Epithelial cell of proximal tubule (primary cell): ENCODE data around the gene EXO1. TPM values are rescaled to one million over a fixed set of nuclear protein-coding genes. Genes with fewer than 3 reads are reported as not detected.

Experiments
- DNase-seq: peaks from one replicate; pipeline ENCODE4 v3.0.0-alpha.2; 2011; ENCODE audit warnings: low read depth
- H3K4me3 ChIP-seq: 2 replicates; pipeline ENCODE4 v1.5.1; 2011; ENCODE audit warnings: low read depth, mild to moderate bottlenecking, low read length
- total RNA-seq: library from RNA; depleted of rRNA; stranded (reverse); fragments of >200 nt; gene quantifications from 2 replicates; pipeline ENCODE4 v1.2.3, GENCODE V29; 2015
- TF ChIP-seq, protein P1 (sequence below): conservative IDR thresholded peaks from 2 replicates; pipeline ENCODE4 v1.5.1; 2012; ENCODE audit warnings: low read depth, mild to moderate bottlenecking, low read length

EXO1 gene
- total RNA-seq, 1 donor from 2014 or later: 13.4 TPM

DNA sequence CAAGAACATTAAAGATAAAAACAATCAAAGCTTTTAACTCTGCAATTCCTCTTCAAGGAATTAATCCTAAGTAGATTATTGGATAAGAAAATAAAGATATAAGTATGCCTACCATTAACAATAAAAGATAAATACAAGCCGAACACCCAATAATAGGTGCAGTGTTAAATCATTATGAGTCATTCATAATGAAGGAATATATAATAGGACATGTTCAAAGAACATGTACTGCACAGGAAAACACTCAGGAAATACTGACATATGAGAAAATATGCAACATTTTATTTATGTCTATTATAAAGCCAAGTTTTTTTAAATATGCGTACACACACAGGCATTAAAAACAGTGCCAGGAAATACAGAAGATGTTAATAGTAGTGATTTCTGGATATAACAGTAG is 11.1 kb upstream of the EXO1 start:
- TF ChIP-seq, protein P1, sequence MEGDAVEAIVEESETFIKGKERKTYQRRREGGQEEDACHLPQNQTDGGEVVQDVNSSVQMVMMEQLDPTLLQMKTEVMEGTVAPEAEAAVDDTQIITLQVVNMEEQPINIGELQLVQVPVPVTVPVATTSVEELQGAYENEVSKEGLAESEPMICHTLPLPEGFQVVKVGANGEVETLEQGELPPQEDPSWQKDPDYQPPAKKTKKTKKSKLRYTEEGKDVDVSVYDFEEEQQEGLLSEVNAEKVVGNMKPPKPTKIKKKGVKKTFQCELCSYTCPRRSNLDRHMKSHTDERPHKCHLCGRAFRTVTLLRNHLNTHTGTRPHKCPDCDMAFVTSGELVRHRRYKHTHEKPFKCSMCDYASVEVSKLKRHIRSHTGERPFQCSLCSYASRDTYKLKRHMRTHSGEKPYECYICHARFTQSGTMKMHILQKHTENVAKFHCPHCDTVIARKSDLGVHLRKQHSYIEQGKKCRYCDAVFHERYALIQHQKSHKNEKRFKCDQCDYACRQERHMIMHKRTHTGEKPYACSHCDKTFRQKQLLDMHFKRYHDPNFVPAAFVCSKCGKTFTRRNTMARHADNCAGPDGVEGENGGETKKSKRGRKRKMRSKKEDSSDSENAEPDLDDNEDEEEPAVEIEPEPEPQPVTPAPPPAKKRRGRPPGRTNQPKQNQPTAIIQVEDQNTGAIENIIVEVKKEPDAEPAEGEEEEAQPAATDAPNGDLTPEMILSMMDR: no peak
- no peak overlapping the region for H3K4me3 ChIP-seq
- DNase-seq: no peak

DNA sequence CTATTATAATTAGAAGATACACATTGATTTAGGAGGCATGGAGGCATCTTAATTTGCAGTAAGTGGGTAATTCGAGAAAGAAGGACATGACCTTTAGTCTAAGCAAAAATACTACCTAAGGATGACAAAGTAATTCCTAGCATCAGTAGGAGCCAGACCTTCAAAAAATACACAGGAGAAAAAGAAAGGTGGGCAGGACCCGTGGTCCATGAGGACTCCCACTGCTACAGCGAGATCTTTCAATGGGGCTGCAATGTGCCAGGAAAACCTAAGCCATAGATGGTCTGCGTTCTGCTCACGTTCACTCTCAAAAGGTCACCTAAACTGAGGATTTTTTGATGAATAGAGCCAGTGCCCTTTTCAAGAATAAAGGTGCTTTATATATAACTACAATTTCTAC is 10.6 kb upstream of the EXO1 start:
- no peak for DNase-seq
- TF ChIP-seq, protein P1: no peak
- no peak overlapping the region for H3K4me3 ChIP-seq

DNA sequence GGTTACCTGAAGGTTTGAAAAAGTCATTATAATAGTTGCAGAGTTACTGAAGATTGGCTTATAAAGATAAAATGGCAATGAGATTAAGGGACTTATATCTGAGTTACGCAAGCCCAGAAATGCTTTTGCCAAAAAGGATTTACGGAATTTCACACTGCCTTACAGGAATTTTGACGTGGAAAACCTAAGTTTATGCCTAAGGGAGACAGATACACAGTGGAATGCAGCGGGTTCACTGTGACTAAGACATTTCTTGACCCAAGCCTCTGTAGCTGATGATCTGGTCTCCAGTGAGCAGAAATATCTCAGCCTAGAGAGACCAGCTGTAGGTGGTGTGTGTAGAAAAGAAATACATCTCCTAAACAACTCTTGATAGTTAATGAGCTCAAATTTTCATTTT is 10.1 kb upstream of the EXO1 start:
- TF ChIP-seq, protein P1: no peak
- DNase-seq: no peak
- no peak overlapping the region for H3K4me3 ChIP-seq

DNA sequence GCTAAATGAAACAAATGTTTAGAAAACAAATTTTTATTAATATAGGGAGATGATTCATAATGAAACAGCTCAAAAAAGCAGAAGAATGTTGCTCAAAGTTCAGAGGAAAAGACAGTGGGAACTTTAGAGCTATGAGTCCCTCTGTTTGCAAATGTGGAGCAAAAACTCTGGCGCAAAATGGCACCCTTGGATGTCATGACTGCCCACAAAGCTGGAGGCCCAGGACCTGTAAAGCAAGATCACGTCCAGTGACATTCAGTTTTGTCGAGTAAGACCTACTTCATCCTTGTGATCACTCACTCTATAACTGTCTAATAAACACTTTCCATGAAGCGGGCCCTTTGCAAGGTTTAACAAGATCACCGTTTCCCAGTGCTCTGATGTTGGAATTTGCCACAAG is 9.1 kb upstream of the EXO1 start:
- TF ChIP-seq, protein P1: no peak
- DNase-seq: no peak
- H3K4me3 ChIP-seq: no peak overlapping the region

DNA sequence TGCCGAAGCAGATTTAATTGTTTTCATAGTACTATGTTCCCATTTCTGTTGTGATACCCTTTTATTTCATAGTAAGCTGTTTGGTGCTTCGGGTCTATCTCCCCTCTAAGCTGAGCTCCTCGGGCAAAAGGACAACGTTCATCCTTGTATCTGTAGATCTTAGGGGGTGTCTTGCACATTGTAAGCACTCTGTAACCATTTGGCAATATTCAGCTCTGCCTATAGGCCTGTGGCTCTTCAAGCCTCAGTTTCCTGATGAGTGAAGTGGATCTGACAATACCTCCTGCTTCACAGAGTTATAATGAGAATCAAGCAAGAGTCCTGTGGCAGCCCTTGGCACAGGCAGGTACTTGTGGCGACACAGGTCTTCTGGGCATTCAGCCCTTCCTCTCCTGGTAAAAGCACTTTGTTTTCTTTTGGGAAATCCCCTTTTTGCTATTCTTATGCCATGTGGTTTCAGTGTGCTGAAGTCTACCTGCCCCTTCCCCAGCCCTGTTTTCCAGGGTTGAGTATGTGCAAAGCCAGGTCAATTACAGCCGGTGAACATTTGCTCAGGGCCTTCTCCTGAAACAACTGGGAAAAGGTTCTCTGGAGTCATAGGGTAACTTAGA is 8.5 kb upstream of the EXO1 start:
- TF ChIP-seq, protein P1: no peak
- no peak for DNase-seq

DNA sequence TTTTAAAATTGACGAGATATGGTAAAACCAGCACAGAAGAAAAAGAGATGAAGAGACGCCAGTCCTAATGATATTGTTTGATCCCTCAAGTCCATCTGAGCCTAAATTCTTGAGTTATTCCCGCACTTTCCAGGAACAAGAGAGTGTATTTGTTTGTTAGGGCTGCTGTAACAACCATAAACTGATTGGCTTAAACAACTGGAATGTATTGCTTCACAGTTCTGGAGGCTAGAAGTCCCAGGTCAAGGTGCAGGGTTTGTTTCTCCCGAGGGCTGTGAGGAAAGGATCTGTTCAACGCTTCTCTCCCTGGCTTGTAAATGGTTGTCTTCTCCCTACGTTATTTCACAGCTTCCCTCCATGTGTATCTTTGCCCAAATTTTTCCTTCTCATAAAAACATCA is 7.8 kb upstream of the EXO1 start:
- no peak overlapping the region for H3K4me3 ChIP-seq
- DNase-seq: no peak
- TF ChIP-seq, protein P1: no peak

More for the DNA sequence above, 8.5 kb upstream of the EXO1 start:
- H3K4me3 ChIP-seq: no peak overlapping the region

DNA sequence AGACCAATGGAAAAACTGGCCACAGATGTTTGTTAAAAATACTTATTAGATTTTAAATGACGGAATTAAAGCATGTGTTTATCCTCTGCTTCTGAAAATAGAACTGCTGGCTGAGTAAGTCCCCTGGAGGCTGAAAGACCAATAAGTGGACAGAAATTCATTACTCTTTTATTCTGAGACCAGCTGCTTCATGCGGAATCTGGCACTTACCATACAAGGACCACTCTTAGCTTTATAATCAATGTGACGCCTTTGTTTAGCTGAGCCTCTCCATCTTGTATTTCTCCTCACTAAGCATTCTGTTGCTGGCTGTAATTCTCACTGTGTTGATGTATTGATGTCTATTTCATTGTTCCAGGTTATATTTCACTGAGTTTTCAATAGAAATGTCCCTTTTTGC is 6.3 kb upstream of the EXO1 start:
- no peak overlapping the region for H3K4me3 ChIP-seq
- TF ChIP-seq, protein P1: no peak
- DNase-seq: no peak
